Ectodermal cell (in vitro differentiated cells): Measurements from ENCODE around the gene LRRC51. TPM values are rescaled to one million over a fixed set of nuclear protein-coding genes. Genes with fewer than 3 reads are reported as not detected.
A peak's percentile ranks its signal among the peaks of the same experiment; 100 is the strongest.

ENCODE experiments used
- H3K27ac ChIP-seq: 2 replicates; pipeline ENCODE4 v1.7.0; 2013; ENCODE audit warnings: mild to moderate bottlenecking, low read depth, low read length; ENCODE audit not compliant: insufficient read depth, poor library complexity, severe bottlenecking
- H3K27me3 ChIP-seq: 2 replicates; pipeline ENCODE4 v1.7.0; 2013; ENCODE audit warnings: mild to moderate bottlenecking, low read length; ENCODE audit not compliant: insufficient read depth, control insufficient read depth, poor library complexity, severe bottlenecking
- H3K36me3 ChIP-seq: one replicate; pipeline ENCODE4 v1.7.0; 2013; ENCODE audit warnings: low read length; ENCODE audit not compliant: control insufficient read depth, insufficient read depth
- H3K4me1 ChIP-seq: one replicate; pipeline ENCODE4 v1.7.0; 2013; ENCODE audit warnings: low read length; ENCODE audit not compliant: control insufficient read depth, insufficient read depth
- H3K4me3 ChIP-seq: 2 replicates; pipeline ENCODE4 v1.7.0; 2013; ENCODE audit warnings: low read depth, low read length, control low read depth; ENCODE audit not compliant: insufficient read depth
- H3K9me3 ChIP-seq: 2 replicates; pipeline ENCODE4 v1.7.0; 2013; ENCODE audit warnings: mild to moderate bottlenecking, low read length, moderate library complexity; ENCODE audit not compliant: control insufficient read depth
- WGBS, 2 experiments: methylation state at CpG; one replicate each; pipeline ENCODE4 v1.1.7; 2013; ENCODE audit warnings: missing lambda C conversion rate in 2 of 2; 5-methylcytosine and 5-hydroxymethylcytosine counted together
- polyA plus RNA-seq, 4 experiments: library from polyadenylated mRNA; stranded (reverse); fragments of 50-300 nt; gene quantifications; one replicate each; pipeline ENCODE4 v1.2.3, GENCODE V29; 2013

LRRC51 gene, protein sequence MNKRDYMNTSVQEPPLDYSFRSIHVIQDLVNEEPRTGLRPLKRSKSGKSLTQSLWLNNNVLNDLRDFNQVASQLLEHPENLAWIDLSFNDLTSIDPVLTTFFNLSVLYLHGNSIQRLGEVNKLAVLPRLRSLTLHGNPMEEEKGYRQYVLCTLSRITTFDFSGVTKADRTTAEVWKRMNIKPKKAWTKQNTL
- 10.0 TPM for polyA plus RNA-seq (2013, experiment 1 of 4)
- 11.2 TPM for polyA plus RNA-seq (2013, experiment 2 of 4)
- 8.0 TPM for polyA plus RNA-seq (2013, experiment 3 of 4)
- 11.9 TPM for polyA plus RNA-seq (2013, experiment 4 of 4)

GRCh38 chr11:72080326-72081183 lies at the start of gene LRRC51, which contains the start of gene NUMA1:
Gene LRRC51, plus strand, starts transcription at chr11:72080850. Its CDS starts 8,234 bp downstream, at chr11:72089084.
Gene NUMA1, minus strand, starts transcription at chr11:72080542. Its CDS starts 44,599 bp downstream, at chr11:72035943.
- WGBS, 2 experiments = 2 to 3% methylated on average over 57 to 60 of the region's 60 CpGs
- peaks cover 12% of the 10 kb centered on the region for H3K4me1 ChIP-seq
- H3K36me3 ChIP-seq = no peaks in the 10 kb centered on the region
- H3K4me3 ChIP-seq = peak within 1 kb of the TSS; percentile 64
- H3K9me3 ChIP-seq = no peaks in the 10 kb centered on the region
- H3K27ac ChIP-seq = peak within 1 kb of the TSS; percentile 87
- no peaks in the 10 kb centered on the region for H3K27me3 ChIP-seq

DNA sequence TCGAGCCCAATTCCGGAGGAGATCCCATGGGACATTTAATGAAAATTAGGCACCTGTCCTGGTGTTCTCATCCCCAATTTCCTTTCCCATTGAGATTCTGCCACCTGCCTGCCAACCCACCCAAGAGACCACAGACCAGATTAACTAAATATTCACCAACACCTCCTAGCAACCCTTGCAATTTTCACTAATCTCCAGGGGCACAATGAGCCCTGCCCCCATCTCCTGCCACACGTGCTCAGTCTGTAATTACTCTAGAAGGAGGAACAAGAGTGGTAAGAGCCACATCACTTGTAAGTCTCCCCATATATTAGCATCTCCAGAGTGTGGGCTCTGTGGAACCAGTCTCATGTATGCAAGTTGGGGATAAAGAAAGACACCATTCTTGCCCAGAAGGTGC lies 44.0 kb upstream of the LRRC51 start:
- Histone ChIP-seq H3K4me1 (peaks cover 12% of the 10 kb centered on the region), H3K27ac (no peak overlapping the region), H3K4me3 (no peak overlapping the region), H3K9me3 (no peaks in the 10 kb centered on the region), H3K36me3 (peaks cover 20% of the 10 kb centered on the region), H3K27me3 (no peaks in the 10 kb centered on the region)
- 83 to 89% methylated on average over 3 of the region's 3 CpGs for WGBS, 2 experiments

- 87 to 91% methylated on average over 4 of the region's 4 CpGs for WGBS, 2 experiments
- Histone ChIP-seq H3K27me3 (no peaks in the 10 kb centered on the region), H3K4me1 (peaks cover 16% of the 10 kb centered on the region), H3K9me3 (no peaks in the 10 kb centered on the region), H3K27ac (no peak overlapping the region), H3K36me3 (peaks cover 20% of the 10 kb centered on the region), H3K4me3 (peak overlapping the region; percentile 21)
Measured at GRCh38 chr11:72037554-72038311, 42.9 kb upstream of the LRRC51 start.

DNA sequence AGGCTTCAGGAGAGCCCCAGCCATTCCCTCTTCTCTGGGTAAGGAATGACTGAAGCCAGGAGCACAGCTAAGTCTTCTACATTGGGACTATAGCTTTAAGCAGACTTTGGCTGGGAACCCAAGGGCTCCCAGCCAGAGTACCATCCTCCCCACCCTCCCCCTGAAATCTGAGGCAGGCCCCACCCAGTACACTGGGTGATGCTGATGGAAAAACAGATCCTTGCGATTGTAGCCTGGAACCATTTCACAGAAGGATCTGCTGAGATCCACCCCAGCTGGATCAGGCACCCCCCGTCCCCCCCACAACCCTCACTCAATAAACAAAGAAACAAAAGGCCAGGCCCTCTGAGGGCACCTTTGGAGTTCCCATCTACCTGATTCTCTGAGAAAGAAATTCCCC lies 42.2 kb upstream of the LRRC51 start:
- H3K27ac ChIP-seq = no peak overlapping the region
- no peaks in the 10 kb centered on the region for H3K9me3 ChIP-seq
- peaks cover 16% of the 10 kb centered on the region for H3K4me1 ChIP-seq
- H3K36me3 ChIP-seq = peaks cover 20% of the 10 kb centered on the region
- WGBS, 2 experiments = 50 to 60% methylated on average over 2 of the region's 2 CpGs
- no peaks in the 10 kb centered on the region for H3K27me3 ChIP-seq
- H3K4me3 ChIP-seq = peak overlapping the region; percentile 21

DNA sequence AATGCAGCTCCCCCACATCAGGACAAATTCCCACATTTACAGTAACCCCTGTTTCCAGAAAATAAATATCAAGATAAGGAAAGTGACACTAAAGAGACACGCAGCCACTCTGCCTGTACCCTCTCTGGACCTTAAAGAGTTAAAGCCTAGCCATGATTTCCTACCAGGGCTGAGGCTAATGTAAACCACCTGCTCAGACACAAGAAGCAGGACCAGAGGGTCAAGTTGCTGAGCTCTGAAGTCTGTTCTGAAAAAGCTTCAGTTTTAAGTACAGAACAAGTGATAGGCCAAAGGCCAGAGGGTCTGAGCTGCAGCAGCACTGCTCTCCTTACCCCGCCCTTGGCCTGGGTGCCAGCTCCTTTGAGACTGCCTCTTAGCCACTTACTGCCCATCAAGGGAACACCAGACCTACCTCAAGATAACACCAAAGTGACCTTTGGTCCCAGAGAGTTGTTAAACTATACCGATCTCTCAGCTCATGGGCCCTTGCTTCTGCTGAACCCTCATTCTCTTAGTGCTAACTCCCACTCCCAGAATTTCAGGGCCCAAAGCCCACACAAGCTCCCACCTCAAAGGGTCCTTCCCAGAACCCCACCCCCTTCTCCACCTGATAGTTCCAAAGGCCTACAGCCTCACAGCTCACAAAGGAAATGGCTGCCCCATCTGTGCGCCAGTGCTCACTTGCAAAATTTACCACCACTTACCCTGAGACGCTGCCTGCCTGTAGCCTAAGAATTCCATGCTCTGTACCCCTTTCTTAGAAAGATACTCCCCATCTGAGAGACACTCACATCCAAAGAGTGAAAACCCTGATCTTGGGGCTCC lies 41.4 kb upstream of the LRRC51 start:
- Histone ChIP-seq H3K9me3 (no peaks in the 10 kb centered on the region), H3K36me3 (peaks cover 20% of the 10 kb centered on the region), H3K27ac (peak overlapping the region; percentile 27), H3K4me1 (peaks cover 16% of the 10 kb centered on the region), H3K4me3 (peak overlapping the region; percentile 55), H3K27me3 (no peaks in the 10 kb centered on the region)
- WGBS, 2 experiments = 71 to 74% methylated on average over 5 of the region's 5 CpGs

- no peaks in the 10 kb centered on the region for H3K27me3 ChIP-seq
- peaks cover 15% of the 10 kb centered on the region for H3K36me3 ChIP-seq
- WGBS, 2 experiments = 66 to 67% methylated on average over 6 of the region's 6 CpGs
- no peaks in the 10 kb centered on the region for H3K9me3 ChIP-seq
- peaks cover 16% of the 10 kb centered on the region for H3K4me1 ChIP-seq
- H3K4me3 ChIP-seq = peak overlapping the region; percentile 55
- H3K27ac ChIP-seq = no peak overlapping the region
Measured at GRCh38 chr11:72039856-72040401, 40.7 kb upstream of the LRRC51 start.

DNA sequence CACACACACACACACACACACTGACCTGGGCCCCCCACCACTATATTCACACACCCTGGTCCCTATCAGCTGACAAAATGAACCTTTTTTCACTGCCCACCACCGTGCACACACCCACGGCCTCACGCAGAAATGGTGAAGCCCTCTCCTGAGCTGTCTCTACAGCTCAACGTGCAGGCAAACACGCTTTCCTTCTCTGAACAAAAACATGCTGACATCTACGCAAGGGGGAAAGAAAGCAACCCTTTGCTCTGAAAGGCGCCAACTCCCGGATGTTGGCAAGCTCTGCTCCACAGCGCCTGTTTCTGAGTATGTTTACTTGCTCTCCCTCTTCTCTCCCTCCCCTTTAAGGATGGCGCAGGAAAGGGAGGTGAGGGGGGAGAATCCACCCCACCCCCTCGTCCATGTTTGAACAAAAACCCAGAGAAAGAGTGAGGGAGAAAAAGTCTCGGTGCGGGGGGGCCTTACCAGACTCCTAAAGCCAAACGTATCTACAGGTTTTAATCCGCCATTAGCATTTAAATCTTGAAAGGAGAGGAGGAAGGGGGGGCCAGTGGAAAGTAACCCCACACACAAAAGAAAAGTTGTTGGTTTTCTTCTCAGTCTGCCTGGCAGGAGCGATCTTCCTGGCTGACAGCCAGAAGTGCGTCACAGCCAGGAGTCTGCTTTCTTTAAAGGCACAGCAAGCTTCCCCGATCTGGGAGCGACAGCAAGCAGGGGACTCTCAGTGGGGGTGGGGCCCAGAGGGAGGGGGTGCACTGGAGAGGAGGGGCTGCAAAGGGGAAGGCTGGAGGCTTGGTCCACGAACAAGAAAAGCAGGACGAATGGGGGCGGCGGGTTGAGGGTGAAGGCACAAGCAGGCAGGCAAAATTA lies 39.9 kb upstream of the LRRC51 start:
- WGBS, 2 experiments = 1 to 2% methylated on average over 18 to 23 of the region's 23 CpGs
- Histone ChIP-seq H3K9me3 (no peaks in the 10 kb centered on the region), H3K27ac (peak overlapping the region; percentile 97), H3K4me3 (peak overlapping the region; percentile 55), H3K36me3 (peaks cover 7% of the 10 kb centered on the region), H3K4me1 (peaks cover 16% of the 10 kb centered on the region), H3K27me3 (no peaks in the 10 kb centered on the region)

DNA sequence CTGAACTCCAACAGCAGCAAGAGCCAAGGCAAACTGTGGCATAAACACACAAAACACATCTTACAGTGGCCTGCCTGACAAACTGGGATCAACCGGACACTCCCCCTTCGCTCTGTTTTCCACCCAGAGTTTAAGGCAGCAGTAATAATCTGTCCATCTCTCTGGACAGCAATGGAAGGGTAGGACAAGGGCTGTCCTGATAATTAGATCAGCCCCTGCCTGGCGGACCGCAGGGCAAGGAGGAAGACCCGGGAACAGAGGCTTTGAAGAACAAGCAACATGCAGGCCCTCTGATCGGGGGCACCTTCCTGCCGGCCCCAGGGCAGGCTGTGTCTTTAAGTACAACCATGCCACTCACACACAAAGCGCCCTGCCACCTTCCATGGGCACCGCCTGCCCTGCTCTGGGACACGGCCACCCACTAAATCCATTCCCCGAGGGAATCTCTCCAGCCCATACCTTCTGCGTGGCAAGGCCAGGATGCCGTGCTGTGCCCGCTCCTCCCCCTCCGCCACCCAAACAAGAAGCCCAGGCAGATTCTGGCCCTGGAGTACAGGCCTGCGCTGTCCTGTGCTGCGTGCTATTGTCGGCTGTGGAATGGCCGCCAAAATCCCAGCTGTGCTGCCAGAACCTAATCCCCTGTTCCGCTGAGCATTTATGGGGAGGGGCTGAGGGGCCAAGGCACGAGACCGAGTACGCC lies 39.1 kb upstream of the LRRC51 start:
- Histone ChIP-seq H3K27ac (peak overlapping the region; percentile 97), H3K9me3 (no peaks in the 10 kb centered on the region), H3K4me3 (peak overlapping the region; percentile 55), H3K36me3 (peaks cover 6% of the 10 kb centered on the region), H3K27me3 (no peaks in the 10 kb centered on the region), H3K4me1 (peaks cover 16% of the 10 kb centered on the region)
- 6% methylated on average over 23 of the region's 23 CpGs for WGBS, 2 experiments
